ENCODE data around the gene TMPRSS3.

TMPRSS3 gene

GRCh38 chr21:42352441-42353095 is 43.3 kb downstream of the TMPRSS3 start:
- DNase-seq = no peak

GRCh38 chr21:42351626-42352440 is 44.0 kb downstream of the TMPRSS3 start:
- no peak for DNase-seq

- no peak for DNase-seq
These were observed 44.9 kb downstream of the TMPRSS3 start, which contains the start of gene TFF2 for GRCh38 chr21:42350927-42351426. TSS of gene TFF2 (minus strand) at chr21:42350994. CDS start at chr21:42350957, 37 bp downstream.

GRCh38 chr21:42350318-42350910 is 45.4 kb downstream of the TMPRSS3 start:
- no peak for DNase-seq

- DNase-seq = no peak
These were observed 46.2 kb downstream of the TMPRSS3 start for GRCh38 chr21:42349420-42350317.

GRCh38 chr21:42348762-42349161 is 47.1 kb downstream of the TMPRSS3 start:
- DNase-seq = no peak

GRCh38 chr21:42347601-42348327 is 48.1 kb downstream of the TMPRSS3 start:
- no peak for DNase-seq

GRCh38 chr21:42346866-42347600 is 48.8 kb downstream of the TMPRSS3 start:
- DNase-seq = no peak

- DNase-seq = no peak
These were observed 49.4 kb downstream of the TMPRSS3 start for GRCh38 chr21:42346441-42346840.

GRCh38 chr21:42344631-42345030 is 51.2 kb downstream of the TMPRSS3 start:
- DNase-seq = peak in 1 of 51 donors; percentile 4

- no peak for DNase-seq
These were observed 51.8 kb downstream of the TMPRSS3 start for GRCh38 chr21:42343963-42344510.

- DNase-seq = no peak
These were observed 52.3 kb downstream of the TMPRSS3 start for GRCh38 chr21:42343556-42343955.

GRCh38 chr21:42343101-42343500 is 52.8 kb downstream of the TMPRSS3 start:
- no peak for DNase-seq

GRCh38 chr21:42341776-42342542 is 53.9 kb downstream of the TMPRSS3 start:
- DNase-seq = no peak

- no peak for DNase-seq
These were observed 55.4 kb downstream of the TMPRSS3 start for GRCh38 chr21:42340187-42341050.

GRCh38 chr21:42338729-42339715 is 56.8 kb downstream of the TMPRSS3 start:
- DNase-seq = no peak

Measured in hypothalamus (tissue), 51 donors.